Progenitor cell of endocrine pancreas (in vitro differentiated cells): ENCODE data around the gene VWA3B. TPM values are rescaled to one million over a fixed set of nuclear protein-coding genes. Genes with fewer than 3 reads are reported as not detected.

Experiments
- DNase-seq: peaks from one replicate; pipeline ENCODE4 v3.0.0; 2021; ENCODE audit warnings: low spot score; ENCODE audit not compliant: unreplicated experiment
- H3K27ac Mint-ChIP-seq: 2 replicates; pipeline ENCODE4 v1.8.0; 2021; ENCODE audit warnings: mild to moderate bottlenecking, moderate library complexity, mixed read lengths
- H3K27me3 Mint-ChIP-seq: 2 replicates; pipeline ENCODE4 v1.8.0; 2021; ENCODE audit warnings: mixed read lengths
- H3K36me3 Mint-ChIP-seq: 2 replicates; pipeline ENCODE4 v1.8.0; 2022; ENCODE audit warnings: mixed read lengths; ENCODE audit not compliant: insufficient read depth
- H3K4me1 Mint-ChIP-seq: 2 replicates; pipeline ENCODE4 v1.8.0; 2021; ENCODE audit warnings: low read depth, mixed read lengths
- H3K4me3 Mint-ChIP-seq: 2 replicates; pipeline ENCODE4 v1.8.0; 2021; ENCODE audit warnings: low read depth, mild to moderate bottlenecking, moderate library complexity, mixed read lengths
- H3K9me3 Mint-ChIP-seq: 2 replicates; pipeline ENCODE4 v1.8.0; 2021; ENCODE audit warnings: low read depth, mixed read lengths
- total RNA-seq: library from RNA; stranded (reverse); gene quantifications from 2 replicates; pipeline ENCODE4 v1.2.1, GENCODE V29; 2021
- TF ChIP-seq, protein P1 (sequence below): fragments of 200-600 bp; sonication (generic); IDR thresholded peaks from one replicate; pipeline ENCODE4 v1.5.0; 2021; ENCODE audit warnings: antibody characterized with exemption, mild to moderate bottlenecking; ENCODE audit not compliant: unreplicated experiment

Gene VWA3B
- total RNA-seq, 1 donor from 2014 or later, result 0.12 TPM

- Mint-ChIP-seq H3K9me3 (no peaks in the 10 kb centered on the region), H3K27ac (no peak overlapping the region), H3K4me1 (peaks cover 2% of the 10 kb centered on the region), H3K36me3 (no peaks in the 10 kb centered on the region), H3K4me3 (no peak overlapping the region), H3K27me3 (no peaks in the 10 kb centered on the region)
- TF ChIP-seq, protein P1, sequence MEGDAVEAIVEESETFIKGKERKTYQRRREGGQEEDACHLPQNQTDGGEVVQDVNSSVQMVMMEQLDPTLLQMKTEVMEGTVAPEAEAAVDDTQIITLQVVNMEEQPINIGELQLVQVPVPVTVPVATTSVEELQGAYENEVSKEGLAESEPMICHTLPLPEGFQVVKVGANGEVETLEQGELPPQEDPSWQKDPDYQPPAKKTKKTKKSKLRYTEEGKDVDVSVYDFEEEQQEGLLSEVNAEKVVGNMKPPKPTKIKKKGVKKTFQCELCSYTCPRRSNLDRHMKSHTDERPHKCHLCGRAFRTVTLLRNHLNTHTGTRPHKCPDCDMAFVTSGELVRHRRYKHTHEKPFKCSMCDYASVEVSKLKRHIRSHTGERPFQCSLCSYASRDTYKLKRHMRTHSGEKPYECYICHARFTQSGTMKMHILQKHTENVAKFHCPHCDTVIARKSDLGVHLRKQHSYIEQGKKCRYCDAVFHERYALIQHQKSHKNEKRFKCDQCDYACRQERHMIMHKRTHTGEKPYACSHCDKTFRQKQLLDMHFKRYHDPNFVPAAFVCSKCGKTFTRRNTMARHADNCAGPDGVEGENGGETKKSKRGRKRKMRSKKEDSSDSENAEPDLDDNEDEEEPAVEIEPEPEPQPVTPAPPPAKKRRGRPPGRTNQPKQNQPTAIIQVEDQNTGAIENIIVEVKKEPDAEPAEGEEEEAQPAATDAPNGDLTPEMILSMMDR, result no peak
- DNase-seq, result no peak
Measured at GRCh38 chr2:98191883-98192282, 104.9 kb downstream of the VWA3B start.

- TF ChIP-seq, protein P1, result no peak
- no peaks in the 10 kb centered on the region for H3K36me3 Mint-ChIP-seq
- no peak for DNase-seq
- H3K4me3 Mint-ChIP-seq, result no peak overlapping the region
- H3K27ac Mint-ChIP-seq, result no peak overlapping the region
- H3K9me3 Mint-ChIP-seq, result peaks cover 2% of the 10 kb centered on the region
- H3K27me3 Mint-ChIP-seq, result no peaks in the 10 kb centered on the region
- no peaks in the 10 kb centered on the region for H3K4me1 Mint-ChIP-seq
Measured at GRCh38 chr2:98201576-98201975, 114.6 kb downstream of the VWA3B start.

DNA sequence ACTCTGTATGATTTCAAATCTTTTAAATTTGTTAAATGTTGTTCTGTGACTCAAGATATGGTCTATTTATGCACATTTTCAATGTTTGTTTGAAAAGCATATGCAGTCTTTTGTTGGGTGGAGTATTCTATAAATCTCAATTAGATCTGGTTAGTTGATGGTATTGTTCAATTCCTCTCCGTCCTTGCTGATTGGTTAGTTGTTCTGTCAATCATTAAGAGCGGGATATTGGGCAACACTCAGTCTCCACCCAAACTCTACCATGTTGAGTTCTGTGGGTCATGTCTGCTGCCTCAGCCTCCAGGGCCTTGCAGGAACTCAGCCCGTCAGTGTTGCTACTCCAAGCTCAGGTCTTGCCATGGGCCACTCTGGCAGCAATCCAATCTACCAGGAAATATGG lies 118.9 kb downstream of the VWA3B start:
- Mint-ChIP-seq H3K4me1 (no peaks in the 10 kb centered on the region), H3K27ac (no peak overlapping the region), H3K4me3 (no peak overlapping the region), H3K9me3 (peaks cover 2% of the 10 kb centered on the region), H3K27me3 (no peaks in the 10 kb centered on the region), H3K36me3 (no peaks in the 10 kb centered on the region)
- TF ChIP-seq, protein P1, result no peak
- no peak for DNase-seq

GRCh38 chr2:98212092-98213000 lies 125.4 kb downstream of the VWA3B start:
- H3K27me3 Mint-ChIP-seq, result peaks cover 3% of the 10 kb centered on the region
- peaks cover 3% of the 10 kb centered on the region for H3K4me1 Mint-ChIP-seq
- H3K27ac Mint-ChIP-seq, result no peak overlapping the region
- no peak for DNase-seq
- H3K9me3 Mint-ChIP-seq, result no peaks in the 10 kb centered on the region
- H3K4me3 Mint-ChIP-seq, result no peak overlapping the region
- TF ChIP-seq, protein P1, result no peak
- H3K36me3 Mint-ChIP-seq, result no peaks in the 10 kb centered on the region

DNA sequence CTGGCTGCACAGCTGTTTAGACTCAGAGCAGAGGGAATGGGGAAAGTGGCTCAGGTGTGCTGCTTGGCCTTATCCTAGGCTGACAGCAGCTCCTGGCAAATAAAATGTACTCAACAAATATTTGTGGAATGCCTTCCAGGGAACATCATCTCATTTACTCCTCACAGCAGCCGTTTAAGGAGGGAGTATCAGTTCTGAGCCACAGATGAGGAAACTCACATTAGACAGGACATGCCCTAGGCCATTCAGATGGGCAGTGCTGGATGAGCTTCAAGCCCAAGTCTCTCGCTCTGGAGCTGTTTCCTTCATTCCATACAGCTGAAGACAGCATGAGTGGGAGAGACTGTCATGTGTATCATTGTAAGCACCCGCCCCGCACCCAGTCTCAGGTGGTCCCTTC lies 129.6 kb downstream of the VWA3B start:
- Mint-ChIP-seq H3K27me3 (peaks cover 3% of the 10 kb centered on the region), H3K4me1 (peaks cover 3% of the 10 kb centered on the region), H3K9me3 (peaks cover 6% of the 10 kb centered on the region), H3K36me3 (no peaks in the 10 kb centered on the region), H3K4me3 (no peak overlapping the region), H3K27ac (no peak overlapping the region)
- DNase-seq, result no peak
- TF ChIP-seq, protein P1, result no peak
